K562 (cell line): ENCODE measurements around the gene BAHD1. TPM values are rescaled to one million over a fixed set of nuclear protein-coding genes. Genes with fewer than 3 reads are reported as not detected.

Experiments used
- ATAC-seq: fragments of 200-7000 bp; cut with Tn5 transposase; 3 replicates; pipeline ENCODE4 v1.9.1; 2020; ENCODE audit warnings: moderate library complexity
- BruUV-seq: library from RNA; stranded (reverse); fragments of 400-500 nt; replicated peaks from 2 replicates; lab custom pipeline; 2021; lab: Mats Ljungman, UMichigan
- CTCF ChIA-PET: fragments of 300-600 bp; formaldehyde crosslinking; extraction: SDS; loops from one replicate; lab custom pipeline; 2021; ENCODE audit warnings: low intra/inter-chr PET ratio; lab: Yijun Ruan, JAX
- POLR2A ChIA-PET: fragments of 300-600, 350-650 bp; sonication (Branson Sonifier 250); formaldehyde crosslinking; extraction: SDS; loops from one replicate; lab custom pipeline; 2021; ENCODE audit warnings: antibody characterized with exemption, inconsistent platforms; lab: Yijun Ruan, JAX
- DNase-seq, 4 experiments: peaks; one replicate each; pipeline versions ENCODE4 v3.0.0 to v3.0.0-alpha.2; 2011 to 2018; ENCODE audit warnings: low spot score in 3 of 4, mixed read lengths in 3 of 4; ENCODE audit errors: extremely low read depth in 1 of 4
- FAIRE-seq: peaks from 2 replicates; lab custom pipeline; 2011; peaks lifted over from hg19 to GRCh38; lab: Jason Lieb, UNC
- H2AFZ ChIP-seq: 2 replicates; pipeline ENCODE4 v1.6.0; 2011; ENCODE audit warnings: low read depth, low read length, control low read depth, inconsistent platforms
- H3K27ac ChIP-seq: fragments of 200-600 bp; 3 replicates; pipeline ENCODE4 v1.8.0; 2011; ENCODE audit warnings: low read depth, mild to moderate bottlenecking, control low read depth, inconsistent platforms, low read length, moderate library complexity, mixed read lengths; ENCODE audit errors: extremely low read depth
- H3K27me3 ChIP-seq, 2 experiments: fragments of 300-600 bp in 1 of 2; 2 replicates in 1 of 2; 3 replicates in 1 of 2; pipeline versions ENCODE4 v1.6.0 to v1.8.0; 2011; ENCODE audit warnings: inconsistent platforms in 2 of 2, low read length in 2 of 2, mild to moderate bottlenecking in 1 of 2, mixed read lengths in 1 of 2, moderate library complexity in 1 of 2; ENCODE audit not compliant: control insufficient read depth in 2 of 2, insufficient read depth in 2 of 2
- H3K36me3 ChIP-seq: fragments of 300-600 bp; 3 replicates; pipeline ENCODE4 v1.8.0; 2011; ENCODE audit warnings: mild to moderate bottlenecking, low read length, inconsistent platforms; ENCODE audit not compliant: control insufficient read depth, insufficient read depth
- H3K4me1 ChIP-seq, 2 experiments: fragments of 200-600 bp in 1 of 2; replicated peaks in 1 of 2; 2 replicates in 1 of 2; 3 replicates in 1 of 2; pipeline versions ENCODE4 v1.5.1 to v1.8.0; 2011; ENCODE audit warnings: inconsistent platforms in 2 of 2, low read length in 2 of 2, mild to moderate bottlenecking in 1 of 2, mixed read lengths in 1 of 2, moderate library complexity in 1 of 2; ENCODE audit not compliant: control insufficient read depth in 2 of 2, insufficient read depth in 2 of 2
- H3K4me2 ChIP-seq: 2 replicates; pipeline ENCODE4 v1.6.1; 2011; ENCODE audit warnings: low read length, control low read depth, inconsistent platforms, mixed read lengths; ENCODE audit not compliant: insufficient read depth
- H3K4me3 ChIP-seq: fragments of 200-600 bp; sonication (generic), shearing (Covaris generic); 2 replicates; pipeline ENCODE4 v1.5.1; 2016; ENCODE audit warnings: control low read depth, inconsistent platforms
- H3K79me2 ChIP-seq: fragments of 200-600 bp; 3 replicates; pipeline ENCODE4 v1.8.0; 2011; ENCODE audit warnings: low read length, inconsistent platforms; ENCODE audit not compliant: control insufficient read depth, insufficient read depth
- H3K9ac ChIP-seq, 2 experiments: 2 replicates each; pipeline versions ENCODE4 v1.6.0 to v1.6.1; 2011; ENCODE audit warnings: low read depth in 2 of 2, low read length in 2 of 2, control low read depth in 1 of 2, inconsistent platforms in 1 of 2, mild to moderate bottlenecking in 1 of 2, mixed read lengths in 1 of 2; ENCODE audit not compliant: insufficient read depth in 1 of 2
- H3K9me1 ChIP-seq: one replicate; pipeline ENCODE4 v1.6.0; 2011; ENCODE audit warnings: inconsistent platforms, mild to moderate bottlenecking, low read length, moderate library complexity; ENCODE audit not compliant: control insufficient read depth, insufficient read depth
- H3K9me3 ChIP-seq: replicated peaks from 2 replicates; pipeline ENCODE4 v1.5.1; 2011; ENCODE audit warnings: low read depth, low read length, inconsistent platforms; ENCODE audit not compliant: control insufficient read depth, insufficient read depth
- H4K20me1 ChIP-seq: replicated peaks from 2 replicates; pipeline ENCODE4 v1.6.1; 2011; ENCODE audit warnings: low read length, inconsistent platforms, mixed read lengths; ENCODE audit not compliant: control insufficient read depth, insufficient read depth
- FOXK2 ChIP-seq, 2 experiments: fragments of 450-650 bp; IDR thresholded peaks in 1 of 2; conservative IDR thresholded peaks in 1 of 2; 2 replicates each; pipeline ENCODE4 v1.6.1; 2016; ENCODE audit warnings: low read depth in 2 of 2, mild to moderate bottlenecking in 1 of 2
- LEF1 ChIP-seq: fragments of 450-650 bp; IDR thresholded peaks from 2 replicates; pipeline ENCODE4 v1.6.1; 2016; ENCODE audit warnings: mild to moderate bottlenecking
- RNF2 ChIP-seq: sonication (generic); IDR thresholded peaks from 2 replicates; pipeline ENCODE4 v1.6.1; 2016
- SMARCE1 ChIP-seq: fragments of 450-650 bp; IDR thresholded peaks from 2 replicates; pipeline ENCODE4 v1.7.1; 2016; ENCODE audit warnings: mild to moderate bottlenecking
- SMC3 ChIP-seq: conservative IDR thresholded peaks from 2 replicates; pipeline ENCODE4 v1.6.1; 2011; ENCODE audit warnings: low read depth, low read length, improper control_type of control experiment; ENCODE audit not compliant: insufficient read depth
- XRCC5 ChIP-seq: fragments of 200-400 bp; formaldehyde crosslinking; IDR thresholded peaks from 2 replicates; pipeline ENCODE4 v1.6.1; 2017; ENCODE audit warnings: low read depth, mild to moderate bottlenecking, low read length
- ZNF384 ChIP-seq: IDR thresholded peaks from 2 replicates; pipeline ENCODE4 v1.6.1; 2012; ENCODE audit warnings: low read depth, low read length, improper control_type of control experiment
- ZNF589 ChIP-seq: fragments of 200-800 bp; sonication (Bioruptor generic); IDR thresholded peaks from 2 replicates; pipeline ENCODE4 v1.6.1; 2016; ENCODE audit warnings: low read depth, missing genetic modification characterization, missing compliant biosample characterization
- WGBS: fragments of 100-300 bp; shearing (Covaris generic); methylation state at CpG from one replicate; pipeline ENCODE4 v1.1.6; 2016; ENCODE audit warnings: low coverage, mixed read lengths; ENCODE audit not compliant: insufficient coverage; ENCODE audit errors: missing lambda C conversion rate; 5-methylcytosine and 5-hydroxymethylcytosine counted together
- in situ Hi-C: fragments of 300-500 bp; cut with MboI; formaldehyde crosslinking; loops from 4 replicates; pipeline ENCODE4 v1.15.0; 2018; ENCODE audit warnings: inconsistent platforms, mixed read lengths
- intact Hi-C: fragments of 100-400 bp; cut with micrococcal nuclease; formaldehyde crosslinking; loops from 2 replicates; pipeline ENCODE4 v1.14.2; 2022
- polyA plus RNA-seq, 8 experiments: library from polyadenylated mRNA; depleted of rRNA in 4 of 8; stranded (reverse) in 5 of 8; unstranded in 3 of 8; fragments of >200 nt; fragmentation: Nextera tagmentation in 2 of 8; fragmentation: Illumina TruSeq in 1 of 8; extraction: Ambion mirVana in 2 of 8; extraction: Trizol in 1 of 8; gene quantifications; 2 replicates each; pipeline versions ENCODE4 v1.2.1 to v1.2.3, GENCODE V29; 2011 to 2014; ENCODE audit warnings: inconsistent platforms in 1 of 8, missing spikeins in 1 of 8
- total RNA-seq, 7 experiments: library from RNA; depleted of rRNA in 6 of 7; stranded (reverse); fragments of >200 nt in 6 of 7; fragmentation: Illumina TruSeq in 2 of 7; extraction: Trizol in 2 of 7; gene quantifications; 2 replicates each; pipeline versions ENCODE4 v1.2.1 to v1.2.3, GENCODE V29; 2011 to 2021; ENCODE audit warnings: low replicate concordance in 1 of 7
- TF ChIP-seq, protein P1 (sequence below): IDR thresholded peaks from 2 replicates; pipeline ENCODE4 v1.6.1; 2011; ENCODE audit warnings: borderline replicate concordance, low read depth, mild to moderate bottlenecking, moderate library complexity, low read length; ENCODE audit not compliant: insufficient read depth, poor library complexity, severe bottlenecking
- TF ChIP-seq, protein P2 (sequence below): sonication (generic); formaldehyde crosslinking; IDR thresholded peaks from 2 replicates; pipeline ENCODE4 v1.8.0; 2022; ENCODE audit warnings: mild to moderate bottlenecking, missing genetic modification reagents
- TF ChIP-seq, protein P3 (sequence below): sonication (generic); formaldehyde crosslinking; IDR thresholded peaks from 2 replicates; pipeline ENCODE4 v1.9.0; 2022; ENCODE audit warnings: mild to moderate bottlenecking, missing genetic modification reagents

BAHD1 gene
- total and polyA plus RNA-seq, 9 of the 15 experiments (the other 6 are each of a cell fraction or from before 2014, with no cell fraction given), result 0.55 to 38.5 (median 11.5) TPM

DNA sequence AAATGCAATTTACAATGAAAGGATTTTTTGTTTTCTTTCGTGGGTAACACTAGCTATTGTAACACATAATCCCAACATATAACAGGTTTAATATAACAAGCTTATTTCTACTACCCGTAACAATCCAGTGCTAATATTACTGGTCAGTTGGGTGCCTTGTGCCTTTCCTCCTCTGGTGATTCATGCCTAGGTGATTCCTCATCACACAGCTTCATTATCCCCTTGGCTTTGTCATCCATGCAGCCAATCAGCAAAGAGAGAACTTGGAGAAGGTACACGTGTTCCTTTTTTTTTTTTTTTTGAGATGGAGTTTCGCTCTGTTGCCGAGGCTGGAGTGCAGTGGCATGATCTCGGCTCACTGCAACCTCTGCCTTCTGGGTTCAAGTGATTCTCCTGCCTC is 60.7 kb downstream of the BAHD1 start:
- Histone ChIP-seq H3K79me2 (no peaks in the 10 kb centered on the region), H3K9me3 (no peaks in the 10 kb centered on the region), H3K9ac (no peak overlapping the region), H3K36me3 (no peaks in the 10 kb centered on the region), H3K27me3 (no peaks in the 10 kb centered on the region), H3K27ac (no peak overlapping the region), H3K4me3 (no peak overlapping the region), H3K9me1 (no peaks in the 10 kb centered on the region), H3K4me2 (no peak overlapping the region), H4K20me1 (no peaks in the 10 kb centered on the region), H2AFZ (no peak overlapping the region), H3K4me1 (peaks cover 0 to 3% of the 10 kb centered on the region in 2 experiments; a peak in 2 of 5 replicates)
- ATAC-seq (no peak), FAIRE-seq (no peak), DNase-seq (peak in 2 of 4 experiments; percentile 54 to 60)
- ChIA-PET POLR2A (no interaction called here), CTCF (no interaction called here)
- in situ Hi-C loops, result no loop called here
- TF ChIP-seq LEF1 (no peak), ZNF384 (0 out of 2 replicates have a peak, but pooled peaks have one; percentile 8)
- no TSS peak for BruUV-seq
- intact Hi-C loops, result no loop called here
- WGBS, result 36% methylated on average over 6 of the region's 6 CpGs

DNA sequence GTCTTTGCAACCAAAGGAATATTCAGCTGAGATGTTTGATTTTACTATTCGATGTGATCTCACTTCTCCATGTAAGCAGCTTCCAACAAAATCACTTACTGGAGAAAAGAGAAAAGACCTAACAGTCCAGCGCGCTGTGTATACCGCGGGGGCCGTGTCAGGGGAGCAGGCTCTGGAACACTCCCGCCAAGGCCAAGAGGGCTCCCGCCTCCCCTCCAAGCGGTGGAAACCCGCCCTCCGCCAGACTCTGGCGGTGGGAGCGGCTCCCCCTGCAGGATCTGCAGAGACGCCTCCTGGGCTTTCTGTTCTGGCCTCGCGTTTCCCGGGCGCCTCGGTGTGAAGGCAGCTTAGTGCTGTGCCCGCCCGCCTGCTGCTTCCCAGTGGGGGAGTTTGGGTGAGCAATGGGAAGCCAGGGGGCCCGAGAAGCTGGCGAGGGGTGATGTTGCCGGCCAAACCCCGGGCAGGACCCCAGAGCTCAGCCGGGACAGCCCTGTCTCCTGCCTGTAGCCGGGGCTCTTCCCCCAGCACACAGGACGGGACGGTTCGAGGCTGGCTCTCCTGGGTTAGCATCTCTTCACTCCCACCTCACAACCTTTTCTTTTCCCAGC is 66.3 kb downstream of the BAHD1 start:
- Histone ChIP-seq H3K36me3 (no peaks in the 10 kb centered on the region), H3K9me1 (peaks cover 4% of the 10 kb centered on the region), H4K20me1 (no peaks in the 10 kb centered on the region), H3K27me3 (no peaks in the 10 kb centered on the region), H3K27ac (peak overlapping the region; percentile 34; the same call in 1 of the 3 replicates), H3K79me2 (no peaks in the 10 kb centered on the region), H3K4me2 (peak overlapping the region; percentile 48), H3K9ac (peak overlapping the region; percentile 57 to 89), H3K9me3 (no peaks in the 10 kb centered on the region), H3K4me3 (no peak overlapping the region), H3K4me1 (peaks cover 19 to 20% of the 10 kb centered on the region in 2 experiments), H2AFZ (peak overlapping the region; percentile 93)
- ATAC-seq (peak; percentile 93), FAIRE-seq (peak; percentile 73), DNase-seq (peak; percentile 78 to 93 (median 86))
- 7% methylated on average over 30 of the region's 30 CpGs for WGBS
- intact Hi-C loops, result loop anchor here (5.0 kb wide), 2 partner anchors 35 to 65 kb away; partner anchors contain the start of genes BAHD1 and CHST14
- ChIA-PET CTCF (no interaction called here), POLR2A (interaction anchor here (1.0 kb wide), 2 partner anchors 12 to 17 kb away, joined by 3 read pairs; no protein-coding TSS in a partner anchor)
- in situ Hi-C loops, result no loop called here
- BruUV-seq, result no TSS peak
- TF ChIP-seq, protein P1, sequence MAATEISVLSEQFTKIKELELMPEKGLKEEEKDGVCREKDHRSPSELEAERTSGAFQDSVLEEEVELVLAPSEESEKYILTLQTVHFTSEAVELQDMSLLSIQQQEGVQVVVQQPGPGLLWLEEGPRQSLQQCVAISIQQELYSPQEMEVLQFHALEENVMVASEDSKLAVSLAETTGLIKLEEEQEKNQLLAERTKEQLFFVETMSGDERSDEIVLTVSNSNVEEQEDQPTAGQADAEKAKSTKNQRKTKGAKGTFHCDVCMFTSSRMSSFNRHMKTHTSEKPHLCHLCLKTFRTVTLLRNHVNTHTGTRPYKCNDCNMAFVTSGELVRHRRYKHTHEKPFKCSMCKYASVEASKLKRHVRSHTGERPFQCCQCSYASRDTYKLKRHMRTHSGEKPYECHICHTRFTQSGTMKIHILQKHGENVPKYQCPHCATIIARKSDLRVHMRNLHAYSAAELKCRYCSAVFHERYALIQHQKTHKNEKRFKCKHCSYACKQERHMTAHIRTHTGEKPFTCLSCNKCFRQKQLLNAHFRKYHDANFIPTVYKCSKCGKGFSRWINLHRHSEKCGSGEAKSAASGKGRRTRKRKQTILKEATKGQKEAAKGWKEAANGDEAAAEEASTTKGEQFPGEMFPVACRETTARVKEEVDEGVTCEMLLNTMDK, result peak; percentile 100
- TF ChIP-seq SMARCE1, result peak; percentile 54
- TF ChIP-seq FOXK2 (conservative IDR thresholded peaks at IDR 0.05 in 1 of 2, IDR thresholded peaks at IDR 0.05 in 1 of 2; ENCODE audit: low read depth in 2 of 2), result no peak; a peak in 1 of 4 replicates
- TF ChIP-seq ZNF589 (CRISPR knock-in tag), result 0 out of 2 replicates have a peak, but pooled peaks have one; percentile 23
- peak; percentile 67 for TF ChIP-seq SMC3
- TF ChIP-seq, protein P2, sequence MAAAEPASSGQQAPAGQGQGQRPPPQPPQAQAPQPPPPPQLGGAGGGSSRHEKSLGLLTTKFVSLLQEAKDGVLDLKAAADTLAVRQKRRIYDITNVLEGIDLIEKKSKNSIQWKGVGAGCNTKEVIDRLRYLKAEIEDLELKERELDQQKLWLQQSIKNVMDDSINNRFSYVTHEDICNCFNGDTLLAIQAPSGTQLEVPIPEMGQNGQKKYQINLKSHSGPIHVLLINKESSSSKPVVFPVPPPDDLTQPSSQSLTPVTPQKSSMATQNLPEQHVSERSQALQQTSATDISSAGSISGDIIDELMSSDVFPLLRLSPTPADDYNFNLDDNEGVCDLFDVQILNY, result no peak
- TF ChIP-seq XRCC5, result peak; percentile 94
- TF ChIP-seq RNF2, result 0 out of 2 replicates have a peak, but pooled peaks have one; percentile 42
- TF ChIP-seq, protein P3, sequence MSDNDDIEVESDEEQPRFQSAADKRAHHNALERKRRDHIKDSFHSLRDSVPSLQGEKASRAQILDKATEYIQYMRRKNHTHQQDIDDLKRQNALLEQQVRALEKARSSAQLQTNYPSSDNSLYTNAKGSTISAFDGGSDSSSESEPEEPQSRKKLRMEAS (CRISPR knock-in tag), result peak; percentile 62
